Stimulated activated naive CD8-positive, alpha-beta T cell treated with anti-CD3 and anti-CD28 coated beads, Interleukin-15, amount 100 ng/mL, for 72 hours (primary cell): ENCODE measurements around the gene TDRD1.

Source experiments
- ATAC-seq: fragments of 150-1000 bp; cut with Tn5 transposase; 2 replicates; pipeline ENCODE4 v1.10.0; 2021; ENCODE audit warnings: mild to moderate bottlenecking, moderate library complexity
- DNase-seq, 2 donors: peaks; one replicate each; pipeline ENCODE4 v3.0.0; 2021 to 2022
- H3K27ac Mint-ChIP-seq, 2 donors: one replicate each; pipeline ENCODE4 v1.8.0; 2022; ENCODE audit warnings: mild to moderate bottlenecking in 2 of 2, mixed read lengths in 2 of 2, moderate library complexity in 2 of 2
- H3K27me3 Mint-ChIP-seq: one replicate; pipeline ENCODE4 v1.8.0; 2022; ENCODE audit warnings: mixed read lengths
- H3K4me1 Mint-ChIP-seq: one replicate; pipeline ENCODE4 v1.8.0; 2022; ENCODE audit warnings: mild to moderate bottlenecking, mixed read lengths
- H3K4me3 Mint-ChIP-seq, 2 donors: one replicate each; pipeline ENCODE4 v1.8.0; 2022; ENCODE audit warnings: mild to moderate bottlenecking in 2 of 2, mixed read lengths in 2 of 2, moderate library complexity in 1 of 2
- H3K9me3 Mint-ChIP-seq, 2 donors: one replicate each; pipeline ENCODE4 v1.8.0; 2022; ENCODE audit warnings: mixed read lengths in 2 of 2

The TDRD1 gene

DNA sequence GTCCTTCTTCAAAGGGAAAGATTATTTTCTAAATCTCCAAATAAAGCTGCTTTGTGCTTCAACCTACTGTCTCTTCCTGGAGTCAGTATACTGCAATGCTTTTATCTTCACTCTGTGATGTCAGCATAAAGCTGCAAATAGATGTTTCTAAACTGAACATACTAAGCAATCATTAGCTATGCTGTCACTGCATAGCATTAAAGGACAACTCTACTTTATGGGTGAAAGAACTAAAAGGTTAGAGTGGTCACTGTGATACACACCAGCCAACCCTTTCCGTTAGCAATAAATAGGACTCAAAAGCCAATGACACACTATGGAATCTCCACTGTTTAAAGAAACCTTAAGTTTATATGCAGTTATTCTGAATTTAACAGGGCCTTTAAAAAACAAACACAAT lies 6.9 kb upstream of the TDRD1 start:
- H3K4me3 Mint-ChIP-seq: peak overlapping the region; percentile 94 to 100
- ATAC-seq (no peak), DNase-seq (no peak)
- H3K27ac Mint-ChIP-seq: no peak overlapping the region
- peaks cover 7% of the 10 kb centered on the region in 2 donors for H3K9me3 Mint-ChIP-seq
- H3K27me3 Mint-ChIP-seq: no peaks in the 10 kb centered on the region
- peaks cover 38% of the 10 kb centered on the region for H3K4me1 Mint-ChIP-seq

DNA sequence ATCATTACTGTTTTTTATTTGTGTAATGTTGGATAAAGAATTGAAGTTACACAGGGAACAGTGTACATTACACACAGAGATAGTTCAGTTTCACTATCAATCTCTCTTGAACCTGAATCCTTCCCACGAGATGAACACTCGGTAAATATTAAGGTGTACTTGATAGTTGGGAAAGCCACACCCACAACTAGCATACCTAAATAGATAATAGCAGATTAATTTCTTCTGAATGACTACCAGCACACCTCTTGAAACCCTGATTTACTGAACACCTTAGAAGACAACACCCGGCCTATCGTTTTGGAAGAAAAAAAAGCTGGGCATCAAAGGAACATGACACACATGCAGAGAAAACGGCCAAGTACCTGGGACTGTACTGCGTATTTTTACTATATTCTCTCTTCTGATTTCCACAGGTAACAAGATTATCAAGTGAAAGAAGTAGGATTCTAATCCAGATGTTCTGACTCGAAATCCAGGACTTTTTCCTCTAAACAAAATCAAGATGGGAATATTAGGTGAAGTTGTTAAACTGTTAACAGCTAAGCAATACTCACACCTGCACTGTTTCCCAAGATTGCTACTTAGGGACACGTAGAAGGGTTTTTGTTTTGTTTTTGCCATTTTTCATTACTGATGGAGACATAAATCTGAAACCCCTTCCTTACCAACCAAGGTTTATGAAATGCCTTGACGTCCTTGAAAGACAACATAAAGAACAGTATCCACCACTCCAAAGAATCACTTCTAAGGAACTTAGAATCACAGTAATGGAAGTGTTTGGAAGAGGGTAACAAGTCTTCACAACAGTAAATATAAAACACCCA lies 6.2 kb upstream of the TDRD1 start:
- DNase-seq (no peak), ATAC-seq (no peak)
- Mint-ChIP-seq H3K27ac (peak overlapping the region; percentile 97 to 100), H3K27me3 (no peaks in the 10 kb centered on the region), H3K4me1 (peaks cover 38% of the 10 kb centered on the region), H3K4me3 (peak overlapping the region; percentile 94 to 100), H3K9me3 (peaks cover 7% of the 10 kb centered on the region in 2 donors)

DNA sequence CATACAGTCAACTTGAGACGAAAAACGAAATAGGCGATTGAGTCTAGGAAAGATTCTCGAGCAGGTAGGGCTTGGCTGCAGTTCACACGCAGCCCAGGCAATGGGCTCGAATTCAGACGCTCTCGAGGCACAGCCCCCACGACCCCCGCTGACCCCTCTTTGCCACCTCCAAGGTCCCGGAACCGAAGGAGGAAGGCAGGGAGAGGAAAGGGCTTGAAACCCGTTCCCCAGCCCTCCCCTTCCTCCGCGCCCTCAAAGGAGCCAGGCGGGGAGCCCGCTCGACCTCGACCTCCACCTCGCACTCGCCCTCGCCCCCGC lies 5.6 kb upstream of the TDRD1 start:
- Mint-ChIP-seq H3K27me3 (no peaks in the 10 kb centered on the region), H3K4me3 (peak overlapping the region; percentile 94 to 100), H3K9me3 (peaks cover 4% of the 10 kb centered on the region in 2 donors), H3K27ac (peak overlapping the region; percentile 97 to 100), H3K4me1 (peaks cover 33% of the 10 kb centered on the region)
- ATAC-seq (peak; percentile 1), DNase-seq (no peak)

DNA sequence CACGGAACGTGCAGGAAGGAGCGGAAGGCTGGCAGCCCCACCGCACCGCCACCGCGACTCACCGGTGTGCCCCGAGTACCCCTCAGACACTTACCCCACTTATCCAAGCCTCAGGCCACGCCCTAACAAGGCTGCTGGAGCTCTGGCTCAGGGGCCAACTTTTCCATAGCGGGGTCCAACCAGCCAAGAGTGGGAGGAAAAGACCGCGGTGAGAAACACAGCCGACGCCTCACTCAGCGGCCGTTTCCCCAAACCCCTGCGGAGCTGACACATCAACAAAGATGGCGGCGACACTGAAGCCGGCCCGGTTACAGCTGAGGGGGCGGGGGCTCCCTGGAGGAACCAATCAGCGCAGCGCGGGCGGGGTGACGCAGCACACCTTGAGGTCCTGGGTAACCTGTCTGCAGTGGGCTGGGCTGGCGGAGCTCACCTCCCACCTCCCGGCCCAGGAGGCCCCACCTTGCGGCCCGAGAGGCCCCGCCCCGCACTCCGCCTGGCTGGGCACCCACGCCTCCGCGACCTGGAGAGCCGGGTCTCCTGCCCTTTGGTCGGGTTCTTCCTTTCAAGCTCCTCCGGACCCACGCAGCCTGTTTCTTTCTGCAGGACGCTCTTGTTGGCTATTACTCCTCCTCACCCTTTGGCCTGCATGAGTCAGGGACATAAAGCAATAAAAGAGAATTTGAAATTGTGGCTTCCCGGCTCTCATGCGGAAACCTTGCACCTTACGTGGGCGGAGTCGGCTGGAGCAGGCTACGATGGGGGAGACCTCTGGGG lies 5.0 kb upstream of the TDRD1 start, which contains the start of gene CCDC186:
Gene CCDC186 (minus strand): TSS at position 283 of the 774 bp plus-strand sequence. CDS start 10,935 bp downstream, outside the sequence.
- Mint-ChIP-seq H3K27ac (peak within 1 kb of the TSS; percentile 97 to 100), H3K27me3 (no peaks in the 10 kb centered on the region), H3K4me3 (peak within 1 kb of the TSS; percentile 94 to 100), H3K9me3 (no peaks in the 10 kb centered on the region), H3K4me1 (peaks cover 31% of the 10 kb centered on the region)
- DNase-seq: peak; percentile 97 to 98
- peak; percentile 99 for ATAC-seq

DNA sequence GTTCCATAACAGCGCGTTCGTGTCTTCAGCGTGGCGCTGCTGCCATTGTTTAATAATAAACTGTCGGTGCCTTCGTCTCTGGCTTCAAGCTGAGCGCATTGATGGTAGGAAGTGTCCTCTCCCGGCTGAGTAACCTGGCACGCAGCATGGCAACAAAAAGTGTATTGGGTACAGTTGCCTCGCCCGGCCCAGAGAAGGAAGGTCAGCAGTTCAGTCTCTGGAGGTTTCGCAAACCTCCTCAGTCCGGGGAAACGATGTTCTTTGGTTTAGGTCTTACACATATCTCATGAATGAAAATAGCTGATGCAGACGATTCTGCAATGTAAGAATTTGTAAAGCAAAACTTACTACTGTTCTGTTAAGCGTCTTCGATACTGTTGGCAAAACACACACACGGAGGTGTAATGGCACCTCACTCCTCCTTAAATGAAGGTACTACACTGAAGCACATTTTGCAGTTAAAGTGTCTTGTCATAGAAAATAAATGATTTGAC lies 4.4 kb upstream of the TDRD1 start:
- H3K9me3 Mint-ChIP-seq: no peaks in the 10 kb centered on the region
- peaks cover 31% of the 10 kb centered on the region for H3K4me1 Mint-ChIP-seq
- no peak for ATAC-seq
- DNase-seq: no peak
- peak overlapping the region; percentile 86 to 92 for H3K27ac Mint-ChIP-seq
- H3K27me3 Mint-ChIP-seq: no peaks in the 10 kb centered on the region
- H3K4me3 Mint-ChIP-seq: peak overlapping the region; percentile 94 to 100

DNA sequence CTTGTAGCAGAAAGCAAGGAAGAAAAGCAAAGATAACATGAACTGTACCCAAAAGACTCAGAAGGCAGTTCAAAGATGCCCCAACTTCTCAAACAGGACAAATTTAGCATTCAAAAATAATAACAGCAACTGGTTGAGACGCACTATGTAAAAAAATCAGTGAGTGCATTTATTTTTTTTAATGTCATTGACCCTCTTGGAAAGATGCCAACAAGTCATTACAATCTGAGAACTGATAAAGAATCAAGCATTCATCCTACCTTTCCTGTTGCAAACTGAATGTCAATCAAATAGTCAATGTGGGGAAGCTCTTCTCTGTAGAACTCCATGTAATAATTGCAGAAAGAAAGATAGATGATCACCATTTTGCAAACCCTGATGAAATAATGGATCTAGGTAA lies 3.5 kb upstream of the TDRD1 start:
- ATAC-seq (no peak), DNase-seq (no peak)
- Mint-ChIP-seq H3K9me3 (no peaks in the 10 kb centered on the region), H3K27me3 (no peaks in the 10 kb centered on the region), H3K27ac (no peak overlapping the region), H3K4me1 (peaks cover 34% of the 10 kb centered on the region), H3K4me3 (peak overlapping the region in 1 of 2 donors; percentile 34)

DNA sequence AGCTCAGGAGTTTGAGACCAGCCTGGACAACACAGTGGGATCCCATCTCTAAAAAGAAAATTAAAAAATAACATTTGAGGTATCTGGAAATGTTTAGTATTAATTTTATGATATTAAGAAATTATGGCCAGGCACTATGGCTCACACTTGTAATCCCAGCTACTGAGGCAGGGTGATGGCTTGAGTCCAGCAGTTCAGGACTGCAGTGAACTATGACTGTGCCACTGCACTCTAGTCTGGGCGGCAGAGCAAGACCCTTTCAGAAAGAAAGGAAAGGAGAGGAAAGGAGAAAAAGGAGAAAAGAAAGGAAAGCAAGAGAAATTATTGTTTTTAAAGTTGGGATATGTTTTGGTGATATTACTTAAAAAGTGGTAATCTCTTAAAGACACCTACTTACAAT lies 2.6 kb upstream of the TDRD1 start:
- ATAC-seq (no peak), DNase-seq (no peak)
- H3K9me3 Mint-ChIP-seq: no peaks in the 10 kb centered on the region
- no peak overlapping the region for H3K4me3 Mint-ChIP-seq
- H3K4me1 Mint-ChIP-seq: peaks cover 38% of the 10 kb centered on the region
- H3K27me3 Mint-ChIP-seq: no peaks in the 10 kb centered on the region
- H3K27ac Mint-ChIP-seq: no peak overlapping the region

DNA sequence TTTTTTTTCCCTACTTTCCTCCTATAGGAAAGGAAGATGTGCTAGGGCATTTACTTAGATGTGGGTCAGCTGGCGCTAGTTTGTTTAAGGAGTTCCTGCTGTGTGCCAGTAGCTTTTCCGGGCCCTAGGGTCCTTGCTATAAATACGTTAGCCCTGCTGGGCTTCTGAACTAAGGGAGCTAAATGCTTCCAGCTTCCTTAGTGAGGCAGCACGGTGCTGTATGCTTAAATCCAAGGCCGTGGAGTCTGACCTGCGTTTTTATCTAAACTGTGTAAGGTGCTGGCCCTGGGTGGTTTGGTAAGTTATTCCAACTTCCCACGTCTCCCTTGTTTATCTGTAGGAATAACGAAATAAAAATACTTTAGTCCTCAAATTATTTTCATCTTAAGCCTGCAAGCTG lies 594 bp downstream of the TDRD1 start:
- no peak overlapping the region for H3K27ac Mint-ChIP-seq
- ATAC-seq: no peak
- no peak for DNase-seq
- no peaks in the 10 kb centered on the region for H3K9me3 Mint-ChIP-seq
- H3K27me3 Mint-ChIP-seq: no peaks in the 10 kb centered on the region
- H3K4me1 Mint-ChIP-seq: peaks cover 17% of the 10 kb centered on the region
- H3K4me3 Mint-ChIP-seq: no peak overlapping the region

DNA sequence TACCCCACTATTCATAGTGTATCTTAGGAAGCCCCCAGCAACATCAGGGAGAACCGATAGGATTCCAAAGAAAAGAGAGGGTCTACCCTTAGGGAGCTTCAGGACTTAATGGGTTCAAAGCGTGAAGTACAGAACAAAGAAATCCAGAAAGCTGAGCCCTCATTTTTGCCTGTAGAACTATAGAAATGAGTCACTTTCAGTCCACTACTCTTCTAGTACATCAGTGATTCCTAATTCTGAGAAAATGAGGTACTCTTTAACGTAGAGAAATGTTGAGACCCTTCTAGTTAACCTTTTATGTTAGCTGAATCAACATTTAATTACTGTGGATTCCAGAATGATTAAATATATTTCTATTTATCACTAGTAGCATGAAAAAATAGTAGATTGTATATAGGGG lies 1.8 kb downstream of the TDRD1 start:
- H3K9me3 Mint-ChIP-seq: no peaks in the 10 kb centered on the region
- ATAC-seq (peak; percentile 35), DNase-seq (no peak)
- no peak overlapping the region for H3K27ac Mint-ChIP-seq
- H3K27me3 Mint-ChIP-seq: no peaks in the 10 kb centered on the region
- H3K4me3 Mint-ChIP-seq: no peak overlapping the region
- H3K4me1 Mint-ChIP-seq: peaks cover 7% of the 10 kb centered on the region

DNA sequence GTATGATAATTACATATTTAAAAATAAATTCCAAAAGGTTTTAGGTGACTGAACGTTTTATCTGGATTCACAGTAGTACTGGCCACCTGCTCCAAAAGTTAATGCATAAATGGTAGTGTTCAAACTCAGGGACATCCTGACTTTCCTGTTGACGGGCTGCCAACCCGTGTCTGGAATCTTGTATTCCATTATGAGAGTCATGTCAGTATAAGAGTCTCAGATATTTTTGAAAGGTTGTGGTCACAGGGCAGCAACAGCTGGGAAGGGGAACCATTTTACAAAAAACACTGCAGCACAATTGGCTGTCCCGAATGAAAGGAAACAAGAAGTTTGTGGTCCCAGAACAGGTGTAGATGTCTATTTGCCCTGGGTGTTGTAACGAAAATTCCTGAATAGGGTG lies 2.8 kb downstream of the TDRD1 start:
- H3K27ac Mint-ChIP-seq: no peak overlapping the region
- no peak overlapping the region for H3K4me3 Mint-ChIP-seq
- peaks cover 7% of the 10 kb centered on the region for H3K4me1 Mint-ChIP-seq
- ATAC-seq (no peak), DNase-seq (no peak)
- H3K27me3 Mint-ChIP-seq: no peaks in the 10 kb centered on the region
- H3K9me3 Mint-ChIP-seq: no peaks in the 10 kb centered on the region

DNA sequence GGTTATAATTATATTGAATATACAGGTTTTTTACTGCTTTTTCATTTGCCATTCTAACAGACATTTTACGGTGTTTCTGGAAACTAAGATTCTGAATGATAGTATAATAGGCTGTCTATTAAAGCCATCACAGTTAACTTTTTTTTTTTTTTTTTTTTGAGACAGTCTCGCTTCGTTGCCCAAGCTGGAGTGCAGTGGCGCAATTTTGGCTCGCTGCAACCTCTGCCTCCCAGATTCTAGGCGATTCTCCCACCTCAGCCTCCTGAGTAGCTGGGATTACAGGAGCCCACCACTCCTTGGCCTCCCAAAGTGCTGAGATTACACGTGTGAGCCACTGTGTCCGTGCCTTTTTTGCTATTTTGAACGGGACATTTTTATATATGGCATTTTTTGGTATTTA lies 4.4 kb downstream of the TDRD1 start:
- no peaks in the 10 kb centered on the region for H3K9me3 Mint-ChIP-seq
- no peaks in the 10 kb centered on the region for H3K27me3 Mint-ChIP-seq
- DNase-seq: no peak
- H3K4me3 Mint-ChIP-seq: no peak overlapping the region
- H3K27ac Mint-ChIP-seq: no peak overlapping the region
- no peak for ATAC-seq
- H3K4me1 Mint-ChIP-seq: peaks cover 7% of the 10 kb centered on the region

DNA sequence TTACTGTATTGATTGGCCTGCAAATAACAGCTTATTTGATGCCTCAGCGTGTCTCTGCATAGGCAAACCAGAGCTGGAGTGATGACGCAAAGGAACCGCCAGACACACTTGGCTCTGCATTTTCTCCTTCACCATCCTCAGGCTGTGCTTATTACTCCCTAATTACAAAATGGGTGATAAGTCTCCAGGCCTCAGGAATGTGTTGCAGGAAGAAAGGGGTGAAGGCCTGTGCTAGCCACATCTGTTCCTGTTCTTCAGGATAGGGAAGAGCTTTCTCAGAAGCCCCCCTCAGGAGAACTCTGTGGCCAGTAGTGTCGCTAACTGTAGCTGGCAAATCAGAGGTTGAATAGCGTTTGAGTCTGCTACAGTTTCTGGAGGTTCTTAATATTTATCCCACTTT lies 5.1 kb downstream of the TDRD1 start:
- no peak for DNase-seq
- Mint-ChIP-seq H3K27me3 (no peaks in the 10 kb centered on the region), H3K9me3 (no peaks in the 10 kb centered on the region), H3K4me1 (peaks cover 7% of the 10 kb centered on the region), H3K4me3 (no peak overlapping the region), H3K27ac (no peak overlapping the region)
- no peak for ATAC-seq

DNA sequence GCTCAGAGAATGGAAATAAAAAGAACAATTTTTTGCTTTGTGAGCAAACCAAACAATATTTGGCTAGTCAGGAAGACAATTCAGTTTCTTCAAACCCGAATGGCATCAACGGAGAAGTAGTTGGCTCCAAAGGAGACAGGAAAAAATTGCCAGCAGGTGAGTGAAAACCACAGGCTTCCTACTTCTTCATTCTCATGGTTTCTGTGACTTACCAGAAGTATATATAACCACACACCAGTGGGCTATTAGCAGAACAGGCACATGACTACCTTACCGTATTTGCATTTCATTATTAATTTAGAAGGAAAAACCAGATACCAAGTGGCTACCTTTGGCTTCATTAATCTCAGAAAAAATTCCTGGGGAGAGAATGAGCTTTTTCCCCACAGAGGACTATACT lies 8.8 kb downstream of the TDRD1 start:
- no peaks in the 10 kb centered on the region for H3K9me3 Mint-ChIP-seq
- H3K27ac Mint-ChIP-seq: no peak overlapping the region
- DNase-seq: no peak
- ATAC-seq: no peak
- peaks cover 5% of the 10 kb centered on the region for H3K27me3 Mint-ChIP-seq
- no peak overlapping the region for H3K4me3 Mint-ChIP-seq
- H3K4me1 Mint-ChIP-seq: no peaks in the 10 kb centered on the region

DNA sequence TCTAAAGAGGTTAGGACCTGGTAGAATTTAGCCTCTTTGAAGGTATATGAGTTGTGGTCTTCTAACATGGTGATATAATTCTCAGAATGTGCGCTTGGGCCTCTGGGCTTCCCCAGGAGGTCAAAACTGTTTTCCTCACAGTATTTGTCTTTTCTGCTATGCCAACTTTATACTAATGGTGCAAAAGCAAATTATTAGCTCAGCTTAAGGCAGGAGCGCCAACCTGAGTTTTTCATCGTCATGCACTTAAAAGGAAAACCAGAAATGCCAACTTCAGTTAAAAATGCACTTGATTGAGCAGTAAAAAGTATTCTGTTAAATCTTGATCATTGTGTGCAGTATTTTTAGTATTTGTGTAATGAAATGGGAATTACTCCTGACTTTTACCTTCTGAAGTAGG lies 9.7 kb downstream of the TDRD1 start:
- Mint-ChIP-seq H3K4me3 (no peak overlapping the region), H3K27ac (no peak overlapping the region), H3K4me1 (no peaks in the 10 kb centered on the region), H3K27me3 (peaks cover 14% of the 10 kb centered on the region), H3K9me3 (no peaks in the 10 kb centered on the region)
- no peak for ATAC-seq
- no peak for DNase-seq

DNA sequence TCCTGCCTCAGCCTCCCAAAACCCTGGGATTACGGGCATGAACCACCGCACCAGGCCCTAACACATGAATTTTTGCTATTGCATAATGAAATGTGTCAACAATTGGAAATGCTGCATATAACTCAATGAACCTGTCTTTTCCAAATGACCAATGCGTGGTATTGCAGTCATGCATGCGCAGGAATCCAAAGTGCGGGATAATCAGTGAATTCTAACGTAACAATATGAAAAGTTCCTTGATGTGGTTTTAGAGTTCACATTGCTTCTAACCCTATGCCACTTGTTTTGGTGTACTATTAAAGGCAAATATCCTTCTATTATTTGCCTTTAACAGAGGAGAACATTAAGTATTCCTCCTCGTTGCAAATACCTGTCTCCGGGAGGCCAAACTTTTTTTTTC lies 10.5 kb downstream of the TDRD1 start:
- no peak for DNase-seq
- H3K27ac Mint-ChIP-seq: no peak overlapping the region
- ATAC-seq: no peak
- H3K4me1 Mint-ChIP-seq: peaks cover 5% of the 10 kb centered on the region
- H3K9me3 Mint-ChIP-seq: no peaks in the 10 kb centered on the region
- H3K27me3 Mint-ChIP-seq: peaks cover 22% of the 10 kb centered on the region
- H3K4me3 Mint-ChIP-seq: no peak overlapping the region

DNA sequence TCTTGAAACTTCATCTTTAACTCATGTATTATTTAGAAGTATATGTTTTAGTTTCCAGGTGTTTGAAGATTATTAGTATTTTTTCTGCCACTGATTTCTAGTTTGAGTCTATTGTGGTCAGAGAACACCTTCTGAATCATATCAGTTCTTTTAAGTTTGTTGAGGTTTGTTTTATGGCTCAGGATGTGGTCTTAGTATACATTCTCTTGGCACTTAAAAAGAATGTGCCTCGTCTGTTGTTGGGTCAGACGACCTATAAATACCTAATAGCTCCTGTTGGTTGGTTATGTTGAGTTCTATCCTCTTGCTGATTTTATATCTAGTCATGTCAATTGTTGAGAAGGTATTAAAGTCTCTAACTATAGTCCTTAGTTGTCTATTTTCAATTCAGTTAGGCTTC lies 15.9 kb downstream of the TDRD1 start:
- peaks cover 61% of the 10 kb centered on the region for H3K27me3 Mint-ChIP-seq
- H3K9me3 Mint-ChIP-seq: no peaks in the 10 kb centered on the region
- no peak overlapping the region for H3K4me3 Mint-ChIP-seq
- ATAC-seq: peak; percentile 96
- peaks cover 15% of the 10 kb centered on the region for H3K4me1 Mint-ChIP-seq
- no peak overlapping the region for H3K27ac Mint-ChIP-seq
- DNase-seq: no peak
